Breast epithelium (tissue), 4 donors: ENCODE measurements around the gene FMN1. TPM values are rescaled to one million over a fixed set of nuclear protein-coding genes. Genes with fewer than 3 reads are reported as not detected.

ENCODE experiments used
- DNase-seq, 2 donors: peaks; one replicate each; pipeline ENCODE4 v3.0.0-alpha.2; 2019; ENCODE audit warnings: low spot score in 2 of 2
- H3K27ac ChIP-seq, 2 donors: fragments of 200-600 bp; sonication (generic) in 1 of 2; one replicate each; pipeline ENCODE4 v1.5.1; 2016 to 2019; ENCODE audit warnings: mild to moderate bottlenecking in 1 of 2
- H3K27me3 ChIP-seq, 2 donors: fragments of 200-600 bp; sonication (generic) in 1 of 2; one replicate each; pipeline versions ENCODE4 v1.5.1 to v1.6.0; 2017 to 2019; ENCODE audit warnings: control low read depth in 1 of 2, mild to moderate bottlenecking in 1 of 2
- H3K36me3 ChIP-seq: fragments of 200-600 bp; one replicate; pipeline ENCODE4 v1.5.1; 2019
- H3K4me1 ChIP-seq, 2 donors: fragments of 200-600 bp; sonication (generic); one replicate each; pipeline ENCODE4 v1.5.1; 2016 to 2019; ENCODE audit warnings: control low read depth in 1 of 2
- H3K4me3 ChIP-seq, 3 donors: fragments of 200-600 bp; sonication (generic); 1 replicate in 2 of 3; 2 replicates in 1 of 3; pipeline ENCODE4 v1.5.1; 2016 to 2019; ENCODE audit warnings: mild to moderate bottlenecking in 3 of 3, moderate library complexity in 2 of 3
- H3K9me3 ChIP-seq, 2 donors: fragments of 200-600 bp; sonication (generic) in 1 of 2; one replicate each; pipeline ENCODE4 v1.5.1; 2016 to 2019; ENCODE audit warnings: control low read depth in 1 of 2
- POLR2A ChIP-seq: fragments of 450-650 bp; IDR thresholded peaks from one replicate; pipeline ENCODE4 v1.6.1; 2016; ENCODE audit warnings: antibody characterized with exemption, mild to moderate bottlenecking, moderate library complexity
- POLR2AphosphoS5 ChIP-seq, 3 donors: sonication (generic); formaldehyde crosslinking; IDR thresholded peaks; one replicate each; pipeline ENCODE4 v1.6.1; 2017; ENCODE audit warnings: antibody characterized with exemption in 3 of 3
- intact Hi-C: fragments of 100-400 bp; cut with DNase I; formaldehyde crosslinking; loops from one replicate; pipeline ENCODE4 v1.15.1; 2023; ENCODE audit warnings: low total_unique reads
- total RNA-seq, 3 donors: library from RNA; depleted of rRNA; stranded (reverse); fragments of >200 nt; gene quantifications; one replicate each; pipeline ENCODE4 v1.1.0, GENCODE V29; 2016
- TF ChIP-seq, protein P1 (sequence below), 3 donors: fragments of 450-650 bp; IDR thresholded peaks; one replicate each; pipeline ENCODE4 v1.5.1; 2016 to 2017; ENCODE audit warnings: antibody characterized with exemption in 3 of 3, mild to moderate bottlenecking in 3 of 3, moderate library complexity in 3 of 3

FMN1 gene
- total RNA-seq, 3 donors from 2014 or later: 33.1 to 56.8 (median 50.7) TPM

DNA sequence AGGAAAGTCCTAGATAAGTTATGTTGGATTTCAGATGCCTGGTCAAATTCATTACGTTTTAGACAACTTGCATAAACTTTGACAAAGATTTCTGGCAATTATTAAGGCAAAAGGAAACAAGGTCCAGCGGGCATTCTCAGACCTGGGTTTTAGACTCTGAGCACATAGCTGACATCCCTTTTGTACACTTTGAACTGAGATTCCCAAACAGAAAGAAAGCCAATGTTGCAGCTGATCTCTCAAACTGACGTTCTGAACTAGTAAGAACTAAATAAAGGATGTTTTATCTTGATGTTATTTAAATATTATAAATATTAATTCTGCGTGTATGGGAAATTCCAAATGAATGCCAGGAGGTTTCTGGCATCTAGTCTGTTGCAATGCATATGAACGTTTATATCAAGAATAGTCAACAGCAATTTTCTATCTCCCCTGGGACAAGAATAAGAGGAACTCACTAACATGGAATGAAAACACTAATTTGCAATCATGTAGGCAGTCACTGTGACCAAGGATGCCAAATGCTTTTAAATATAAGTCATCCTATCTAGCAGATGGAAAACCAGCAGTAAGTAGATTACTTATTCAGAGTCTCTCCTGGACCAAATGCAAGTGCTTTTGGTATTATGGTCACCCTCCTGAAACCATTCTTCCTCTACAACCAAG is 274.6 kb downstream of the FMN1 start:
- TF ChIP-seq POLR2AphosphoS5 (IDR thresholded peaks at IDR 0.05): no peak
- TF ChIP-seq, protein P1, sequence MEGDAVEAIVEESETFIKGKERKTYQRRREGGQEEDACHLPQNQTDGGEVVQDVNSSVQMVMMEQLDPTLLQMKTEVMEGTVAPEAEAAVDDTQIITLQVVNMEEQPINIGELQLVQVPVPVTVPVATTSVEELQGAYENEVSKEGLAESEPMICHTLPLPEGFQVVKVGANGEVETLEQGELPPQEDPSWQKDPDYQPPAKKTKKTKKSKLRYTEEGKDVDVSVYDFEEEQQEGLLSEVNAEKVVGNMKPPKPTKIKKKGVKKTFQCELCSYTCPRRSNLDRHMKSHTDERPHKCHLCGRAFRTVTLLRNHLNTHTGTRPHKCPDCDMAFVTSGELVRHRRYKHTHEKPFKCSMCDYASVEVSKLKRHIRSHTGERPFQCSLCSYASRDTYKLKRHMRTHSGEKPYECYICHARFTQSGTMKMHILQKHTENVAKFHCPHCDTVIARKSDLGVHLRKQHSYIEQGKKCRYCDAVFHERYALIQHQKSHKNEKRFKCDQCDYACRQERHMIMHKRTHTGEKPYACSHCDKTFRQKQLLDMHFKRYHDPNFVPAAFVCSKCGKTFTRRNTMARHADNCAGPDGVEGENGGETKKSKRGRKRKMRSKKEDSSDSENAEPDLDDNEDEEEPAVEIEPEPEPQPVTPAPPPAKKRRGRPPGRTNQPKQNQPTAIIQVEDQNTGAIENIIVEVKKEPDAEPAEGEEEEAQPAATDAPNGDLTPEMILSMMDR (IDR thresholded peaks at IDR 0.05): no peak
- TF ChIP-seq POLR2A: no peak
- H3K27ac ChIP-seq: no peak overlapping the region
- intact Hi-C loops: no loop called here

DNA sequence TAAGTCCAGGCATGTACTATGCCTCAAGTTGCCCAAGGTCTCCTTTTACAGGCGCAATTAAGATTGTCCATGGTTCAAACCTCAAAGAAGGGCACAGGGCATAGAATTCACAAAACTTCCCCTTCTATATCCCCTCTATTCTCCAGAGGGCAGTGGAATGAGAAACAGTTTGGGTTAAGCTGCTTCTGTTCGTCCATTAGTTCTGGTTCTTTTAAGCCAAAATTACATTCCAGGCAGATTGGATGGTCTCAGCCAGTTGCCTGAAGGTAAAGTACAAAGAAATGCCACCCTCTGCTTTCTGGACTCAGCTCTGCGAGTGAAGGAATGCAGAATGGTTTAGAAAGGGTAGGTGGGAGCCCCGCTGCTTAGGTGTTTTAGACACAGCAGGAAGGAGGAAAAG is 276.0 kb downstream of the FMN1 start:
- H3K36me3 ChIP-seq: no peaks in the 10 kb centered on the region

More for the DNA sequence above, 274.6 kb downstream of the FMN1 start:
- no peak for DNase-seq
- Histone ChIP-seq H3K9me3 (no peaks in the 10 kb centered on the region), H3K36me3 (no peaks in the 10 kb centered on the region), H3K27me3 (no peaks in the 10 kb centered on the region), H3K4me3 (no peak overlapping the region), H3K4me1 (no peaks in the 10 kb centered on the region)

DNA sequence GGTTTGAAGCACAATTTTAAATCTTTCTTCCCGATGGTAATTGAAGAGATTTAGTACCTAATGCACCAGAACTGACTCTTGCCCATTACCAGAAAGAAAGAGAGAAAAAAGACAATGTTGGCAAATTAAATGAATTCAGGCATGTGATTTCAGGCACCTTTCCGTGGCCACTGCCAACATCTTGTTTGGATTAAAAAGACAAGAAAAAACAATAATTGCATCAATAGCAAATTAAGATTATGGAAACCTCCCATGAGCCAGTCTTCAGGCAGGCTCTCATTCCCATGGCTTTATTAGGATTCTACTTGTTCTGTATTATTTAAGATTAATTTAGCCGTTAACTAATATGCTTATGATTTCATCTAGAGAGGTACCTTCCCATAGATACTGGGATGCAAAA is 283.7 kb downstream of the FMN1 start:
- TF ChIP-seq POLR2A (no peak), POLR2AphosphoS5 (IDR thresholded peaks at IDR 0.05) (no peak)
- TF ChIP-seq, protein P1 (IDR thresholded peaks at IDR 0.05): no peak
- no peak overlapping the region for H3K4me3 ChIP-seq
- intact Hi-C loops: no loop called here
- no peaks in the 10 kb centered on the region for H3K4me1 ChIP-seq
- H3K27me3 ChIP-seq: no peaks in the 10 kb centered on the region
- H3K36me3 ChIP-seq: no peaks in the 10 kb centered on the region
- no peaks in the 10 kb centered on the region for H3K9me3 ChIP-seq
- H3K27ac ChIP-seq: no peak overlapping the region
- DNase-seq: no peak

More for the DNA sequence above, 276.0 kb downstream of the FMN1 start:
- DNase-seq: no peak
- H3K27ac ChIP-seq: no peak overlapping the region
- H3K4me1 ChIP-seq: no peaks in the 10 kb centered on the region
- intact Hi-C loops: no loop called here
- H3K4me3 ChIP-seq: no peak overlapping the region
- TF ChIP-seq, protein P1 (IDR thresholded peaks at IDR 0.05): no peak
- no peak for TF ChIP-seq POLR2AphosphoS5 (IDR thresholded peaks at IDR 0.05)
- no peak for TF ChIP-seq POLR2A
- no peaks in the 10 kb centered on the region for H3K27me3 ChIP-seq
- H3K9me3 ChIP-seq: no peaks in the 10 kb centered on the region

DNA sequence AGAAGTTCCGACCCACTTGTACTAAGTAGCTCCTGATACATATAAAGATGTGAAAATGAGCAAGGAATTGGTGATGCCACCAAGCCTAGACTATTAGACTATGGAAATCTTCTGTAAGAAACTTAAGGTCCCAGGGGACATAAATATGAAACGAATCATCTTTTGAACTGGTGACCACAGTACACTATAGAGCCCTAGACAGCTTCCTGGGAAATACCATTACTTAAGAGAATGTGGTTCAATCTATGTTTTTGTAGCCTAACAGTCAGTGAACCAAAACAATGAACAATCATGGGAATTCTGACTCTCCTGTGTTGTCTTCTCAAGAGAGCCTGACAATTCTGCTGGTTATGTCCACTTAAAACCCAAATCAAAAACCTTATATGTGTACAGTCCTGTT is 285.1 kb downstream of the FMN1 start:
- no peak for DNase-seq
- Histone ChIP-seq H3K9me3 (no peaks in the 10 kb centered on the region), H3K4me3 (no peak overlapping the region), H3K36me3 (no peaks in the 10 kb centered on the region), H3K4me1 (no peaks in the 10 kb centered on the region), H3K27ac (no peak overlapping the region), H3K27me3 (no peaks in the 10 kb centered on the region)
- TF ChIP-seq, protein P1 (IDR thresholded peaks at IDR 0.05): no peak
- TF ChIP-seq POLR2AphosphoS5 (IDR thresholded peaks at IDR 0.05) (no peak), POLR2A (no peak)
- intact Hi-C loops: no loop called here

DNA sequence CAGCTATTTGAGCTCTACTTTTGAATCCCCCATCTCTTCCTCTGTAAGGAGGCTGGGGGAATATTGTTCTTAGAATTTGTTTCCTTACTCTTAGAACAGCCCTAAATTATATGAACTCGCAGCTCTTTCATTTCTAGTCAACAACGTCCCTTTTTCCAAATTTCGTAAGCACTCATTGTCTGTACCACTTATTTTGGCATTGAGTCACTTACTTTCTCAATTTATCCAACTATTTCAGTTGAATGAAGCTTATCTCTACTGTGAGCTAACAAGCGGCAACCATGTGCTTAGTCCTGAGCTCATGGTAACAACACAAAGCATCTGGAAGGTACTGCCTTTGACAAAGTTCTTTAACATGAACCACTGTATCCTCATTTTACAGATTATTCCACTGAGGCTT is 285.6 kb downstream of the FMN1 start:
- Histone ChIP-seq H3K4me1 (no peaks in the 10 kb centered on the region), H3K27ac (no peak overlapping the region), H3K9me3 (no peaks in the 10 kb centered on the region), H3K27me3 (no peaks in the 10 kb centered on the region), H3K36me3 (no peaks in the 10 kb centered on the region), H3K4me3 (no peak overlapping the region)
- intact Hi-C loops: no loop called here
- DNase-seq: no peak
- TF ChIP-seq POLR2AphosphoS5 (IDR thresholded peaks at IDR 0.05) (no peak), POLR2A (no peak)
- TF ChIP-seq, protein P1 (IDR thresholded peaks at IDR 0.05): no peak
